ENCODE results near the gene HSPA12B.

DNA sequence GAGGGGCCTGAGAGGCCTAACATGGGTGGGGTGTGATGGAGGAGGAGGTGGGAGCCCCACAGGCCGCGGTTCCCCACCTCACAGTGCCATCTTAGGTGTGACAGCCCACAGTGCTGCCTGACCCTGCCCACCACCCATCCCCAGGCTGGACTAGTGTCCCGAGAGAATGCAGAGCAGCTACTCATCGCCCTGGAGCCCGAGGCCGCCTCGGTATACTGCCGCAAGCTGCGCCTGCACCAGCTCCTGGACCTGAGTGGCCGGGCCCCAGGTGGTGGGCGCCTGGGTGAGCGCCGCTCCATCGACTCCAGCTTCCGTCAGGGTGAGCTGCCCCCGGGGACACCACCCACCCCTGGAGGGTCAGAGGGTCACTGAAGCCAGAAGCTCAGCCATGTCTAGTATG, 15.6 kb downstream of the HSPA12B start:
- TF ChIP-seq, protein P1, sequence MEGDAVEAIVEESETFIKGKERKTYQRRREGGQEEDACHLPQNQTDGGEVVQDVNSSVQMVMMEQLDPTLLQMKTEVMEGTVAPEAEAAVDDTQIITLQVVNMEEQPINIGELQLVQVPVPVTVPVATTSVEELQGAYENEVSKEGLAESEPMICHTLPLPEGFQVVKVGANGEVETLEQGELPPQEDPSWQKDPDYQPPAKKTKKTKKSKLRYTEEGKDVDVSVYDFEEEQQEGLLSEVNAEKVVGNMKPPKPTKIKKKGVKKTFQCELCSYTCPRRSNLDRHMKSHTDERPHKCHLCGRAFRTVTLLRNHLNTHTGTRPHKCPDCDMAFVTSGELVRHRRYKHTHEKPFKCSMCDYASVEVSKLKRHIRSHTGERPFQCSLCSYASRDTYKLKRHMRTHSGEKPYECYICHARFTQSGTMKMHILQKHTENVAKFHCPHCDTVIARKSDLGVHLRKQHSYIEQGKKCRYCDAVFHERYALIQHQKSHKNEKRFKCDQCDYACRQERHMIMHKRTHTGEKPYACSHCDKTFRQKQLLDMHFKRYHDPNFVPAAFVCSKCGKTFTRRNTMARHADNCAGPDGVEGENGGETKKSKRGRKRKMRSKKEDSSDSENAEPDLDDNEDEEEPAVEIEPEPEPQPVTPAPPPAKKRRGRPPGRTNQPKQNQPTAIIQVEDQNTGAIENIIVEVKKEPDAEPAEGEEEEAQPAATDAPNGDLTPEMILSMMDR (conservative IDR thresholded peaks at IDR 0.05) = no peak
- TF ChIP-seq ZFX (IDR thresholded peaks at IDR 0.05) = no peak
